Neural cell (in vitro differentiated cells): ENCODE data around the gene AGPAT3.

Experiments used
- EZH2 ChIP-seq: fragments of 200-600, 300-800 bp; shearing (Covaris generic), sonication (generic); IDR thresholded peaks from 2 replicates; pipeline ENCODE4 v1.6.1; 2014; ENCODE audit warnings: antibody characterized with exemption, low read length, borderline replicate concordance, mild to moderate bottlenecking; ENCODE audit not compliant: insufficient read depth, poor library complexity, severe bottlenecking
- MXI1 ChIP-seq: fragments of 450-650 bp; conservative IDR thresholded peaks from 2 replicates; pipeline ENCODE4 v1.6.1; 2014; ENCODE audit warnings: antibody characterized with exemption, mild to moderate bottlenecking; ENCODE audit not compliant: poor library complexity, severe bottlenecking
- POLR2AphosphoS5 ChIP-seq: IDR thresholded peaks from 2 replicates; pipeline ENCODE4 v1.6.1; 2012
- RAD21 ChIP-seq: fragments of 450-650 bp; conservative IDR thresholded peaks from 2 replicates; pipeline ENCODE4 v1.6.1; 2014; ENCODE audit warnings: antibody characterized with exemption, mild to moderate bottlenecking, moderate library complexity
- SMC3 ChIP-seq: fragments of 450-650 bp; conservative IDR thresholded peaks from 2 replicates; pipeline ENCODE4 v1.6.1; 2014; ENCODE audit warnings: antibody characterized with exemption, mild to moderate bottlenecking, moderate library complexity; ENCODE audit not compliant: poor library complexity
- TAF1 ChIP-seq: IDR thresholded peaks from 2 replicates; pipeline ENCODE4 v1.6.1; 2012; ENCODE audit warnings: low read depth
- TF ChIP-seq, protein P1 (sequence below): fragments of 450-650 bp; IDR thresholded peaks from 2 replicates; pipeline ENCODE4 v1.5.1; 2014; ENCODE audit warnings: antibody characterized with exemption, mild to moderate bottlenecking, moderate library complexity; ENCODE audit not compliant: poor library complexity, severe bottlenecking

- TF ChIP-seq, protein P1, sequence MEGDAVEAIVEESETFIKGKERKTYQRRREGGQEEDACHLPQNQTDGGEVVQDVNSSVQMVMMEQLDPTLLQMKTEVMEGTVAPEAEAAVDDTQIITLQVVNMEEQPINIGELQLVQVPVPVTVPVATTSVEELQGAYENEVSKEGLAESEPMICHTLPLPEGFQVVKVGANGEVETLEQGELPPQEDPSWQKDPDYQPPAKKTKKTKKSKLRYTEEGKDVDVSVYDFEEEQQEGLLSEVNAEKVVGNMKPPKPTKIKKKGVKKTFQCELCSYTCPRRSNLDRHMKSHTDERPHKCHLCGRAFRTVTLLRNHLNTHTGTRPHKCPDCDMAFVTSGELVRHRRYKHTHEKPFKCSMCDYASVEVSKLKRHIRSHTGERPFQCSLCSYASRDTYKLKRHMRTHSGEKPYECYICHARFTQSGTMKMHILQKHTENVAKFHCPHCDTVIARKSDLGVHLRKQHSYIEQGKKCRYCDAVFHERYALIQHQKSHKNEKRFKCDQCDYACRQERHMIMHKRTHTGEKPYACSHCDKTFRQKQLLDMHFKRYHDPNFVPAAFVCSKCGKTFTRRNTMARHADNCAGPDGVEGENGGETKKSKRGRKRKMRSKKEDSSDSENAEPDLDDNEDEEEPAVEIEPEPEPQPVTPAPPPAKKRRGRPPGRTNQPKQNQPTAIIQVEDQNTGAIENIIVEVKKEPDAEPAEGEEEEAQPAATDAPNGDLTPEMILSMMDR, result no peak
- TF ChIP-seq RAD21 (no peak), POLR2AphosphoS5 (no peak), SMC3 (no peak), EZH2 (no peak), TAF1 (no peak), MXI1 (no peak)
Observed at GRCh38 chr21:43923391-43923790, 58.4 kb downstream of the AGPAT3 start.
